Activated CD4-positive, CD25-positive, alpha-beta regulatory T cell (primary cell): ENCODE measurements around the gene ARHGAP15.

Experiments used
- DNase-seq, 4 experiments: peaks; one replicate each; lab custom pipeline; 2025; lab: John Stamatoyannopoulos, UW

Gene ARHGAP15

GRCh38 chr2:143399631-143400069, 270.4 kb downstream of the ARHGAP15 start:
- no peak for DNase-seq

GRCh38 chr2:143401861-143402260, 272.6 kb downstream of the ARHGAP15 start:
- DNase-seq = no peak

- DNase-seq = no peak
Observed at GRCh38 chr2:143402451-143402850, 273.2 kb downstream of the ARHGAP15 start.

- DNase-seq = no peak
Observed at GRCh38 chr2:143410082-143410897, 281.1 kb downstream of the ARHGAP15 start.

- DNase-seq = no peak
Observed at GRCh38 chr2:143415571-143415970, 286.4 kb downstream of the ARHGAP15 start.

DNA sequence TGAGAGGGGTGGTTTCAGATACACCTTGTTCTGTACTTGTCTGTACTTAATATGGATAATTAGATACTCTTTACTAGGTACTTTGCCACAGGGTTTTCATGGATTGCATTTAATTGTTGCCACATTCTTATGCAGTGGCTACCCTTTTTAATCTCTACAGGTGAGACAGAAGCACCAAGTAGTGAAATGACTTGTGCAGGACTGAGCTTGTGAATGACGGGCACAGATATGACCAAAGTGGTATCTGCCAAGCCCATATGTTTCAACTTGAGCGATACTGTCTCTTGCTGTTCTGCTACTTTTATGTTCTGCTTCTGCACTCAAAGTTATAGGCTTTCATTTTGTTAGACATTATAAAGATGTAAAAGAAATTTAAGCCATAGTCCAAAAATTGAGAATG, 288.2 kb downstream of the ARHGAP15 start:
- no peak for DNase-seq

GRCh38 chr2:143420313-143420712, 291.1 kb downstream of the ARHGAP15 start:
- DNase-seq = no peak

- no peak for DNase-seq
Observed at GRCh38 chr2:143422681-143423080, 293.5 kb downstream of the ARHGAP15 start.

DNA sequence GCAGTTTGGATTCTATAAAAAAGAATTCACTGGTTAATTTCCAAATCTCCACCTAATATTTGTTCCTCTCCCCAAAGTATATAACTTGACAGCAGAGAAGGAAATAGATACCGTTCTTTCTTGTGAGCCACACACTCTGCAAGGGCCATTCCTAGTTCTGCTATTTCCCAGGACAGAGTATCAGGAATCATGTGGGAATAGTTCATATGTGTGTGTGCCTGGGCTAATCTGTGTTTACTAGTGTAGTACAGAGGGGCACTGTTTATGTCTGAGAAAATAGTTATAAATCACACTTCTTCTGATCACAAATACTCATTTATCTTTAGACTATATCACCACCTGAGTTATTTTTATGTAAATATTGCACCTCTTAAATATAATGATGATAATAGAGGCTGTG, 296.7 kb downstream of the ARHGAP15 start:
- no peak for DNase-seq

DNA sequence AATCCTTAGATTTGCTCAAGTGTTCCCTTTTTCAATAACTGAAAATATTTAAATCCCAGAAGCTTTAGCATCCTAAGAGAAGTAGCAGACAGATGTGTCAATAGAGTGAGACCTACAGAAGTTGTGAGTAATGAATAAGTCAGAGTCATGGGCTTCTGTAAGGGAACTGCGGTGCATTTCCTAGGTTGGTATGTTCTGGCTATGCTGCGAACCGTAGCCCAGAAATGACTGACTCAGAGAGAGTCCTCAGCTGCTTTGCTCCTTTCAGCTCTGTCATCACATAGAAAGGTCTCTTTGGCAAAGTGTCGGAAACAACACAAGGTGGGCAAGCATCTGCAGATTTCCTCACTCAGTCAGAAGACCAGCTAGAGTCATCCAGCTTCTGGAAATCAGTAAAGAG, 297.1 kb downstream of the ARHGAP15 start:
- DNase-seq = no peak

DNA sequence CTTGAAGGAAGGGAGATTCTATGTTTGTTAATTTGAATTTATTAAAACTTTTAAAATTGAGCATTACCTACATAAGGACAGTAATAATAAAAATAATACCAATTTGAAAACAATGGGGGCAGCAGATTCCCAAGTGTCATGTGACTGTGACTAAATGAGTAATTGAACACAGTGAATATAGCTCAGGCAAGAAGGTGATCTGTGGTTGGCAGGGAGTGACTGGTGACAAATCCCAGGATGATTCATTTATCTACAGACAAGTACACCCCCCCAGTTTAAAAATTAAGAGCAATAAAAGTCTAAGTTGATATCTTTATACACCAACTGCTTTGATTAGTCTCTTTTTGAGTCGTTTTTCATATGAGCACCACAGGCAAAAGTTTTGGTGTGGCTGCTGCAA, 299.5 kb downstream of the ARHGAP15 start:
- no peak for DNase-seq

- DNase-seq = no peak
Observed at GRCh38 chr2:143429932-143430679, 300.9 kb downstream of the ARHGAP15 start.

- DNase-seq = no peak
Observed at GRCh38 chr2:143431316-143431715, 302.1 kb downstream of the ARHGAP15 start.

DNA sequence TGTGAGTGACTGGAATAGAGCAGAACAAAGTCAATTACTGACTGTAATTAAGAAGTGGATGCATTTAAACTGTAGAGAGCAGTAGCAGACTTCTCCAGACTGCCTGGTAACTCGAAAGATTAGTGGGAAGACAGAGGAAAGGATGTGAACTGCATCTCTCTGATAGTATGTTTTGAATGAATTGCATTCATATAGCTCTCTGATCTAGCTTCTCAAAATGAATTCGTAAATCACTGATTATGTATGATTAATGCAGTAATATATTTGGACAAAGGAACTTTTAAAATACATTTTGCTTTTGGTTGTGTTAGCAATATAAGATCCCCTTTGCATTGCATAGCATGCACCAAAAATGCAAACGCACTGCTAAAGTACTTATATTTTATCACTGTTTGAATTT, 304.0 kb downstream of the ARHGAP15 start:
- DNase-seq = no peak

GRCh38 chr2:143433840-143434239, 304.6 kb downstream of the ARHGAP15 start:
- no peak for DNase-seq

DNA sequence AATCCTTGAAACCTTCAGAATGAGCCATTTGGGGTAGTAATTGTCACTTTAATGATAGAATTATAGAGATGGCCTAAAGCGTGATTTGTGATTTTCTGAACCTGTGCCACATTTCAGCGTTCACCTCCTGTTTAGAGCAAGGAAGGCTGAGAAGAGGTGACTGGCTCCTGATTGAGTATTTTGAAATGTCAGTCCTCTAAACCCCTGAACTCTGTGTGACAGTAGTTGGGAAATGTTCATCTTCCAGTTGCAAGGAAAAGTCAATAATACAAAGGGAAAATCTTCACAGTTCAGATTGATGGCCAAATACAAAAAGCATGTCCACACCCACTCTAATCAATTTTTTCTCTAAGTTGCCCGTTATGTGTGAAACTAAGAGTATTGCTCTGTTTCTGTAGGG, 305.2 kb downstream of the ARHGAP15 start:
- no peak for DNase-seq

- no peak for DNase-seq
Observed at GRCh38 chr2:143435131-143435530, 305.9 kb downstream of the ARHGAP15 start.

DNA sequence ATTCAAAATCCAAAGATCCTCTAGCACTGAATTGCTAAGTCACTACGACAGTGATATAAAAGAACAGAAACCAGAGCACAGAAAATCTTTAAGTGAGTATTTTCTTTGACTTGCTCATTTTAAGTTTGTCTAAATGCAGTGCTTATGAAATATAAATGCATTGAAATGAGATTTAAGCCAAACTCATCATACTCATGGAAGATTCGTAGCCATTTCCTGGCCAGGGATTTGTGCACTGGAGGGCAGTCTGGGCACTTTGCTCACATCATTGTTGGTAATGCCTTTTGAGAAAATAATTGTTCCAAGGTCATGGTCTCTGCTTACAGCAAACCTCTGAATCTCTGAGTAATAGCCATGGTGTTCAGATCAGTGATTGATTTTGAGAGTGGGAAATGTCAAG, 307.7 kb downstream of the ARHGAP15 start:
- DNase-seq = no peak

- no peak for DNase-seq
Observed at GRCh38 chr2:143440411-143441012, 311.3 kb downstream of the ARHGAP15 start.

GRCh38 chr2:143442193-143442592, 313.0 kb downstream of the ARHGAP15 start:
- DNase-seq = no peak

GRCh38 chr2:143451642-143452281, 322.5 kb downstream of the ARHGAP15 start:
- DNase-seq = no peak

DNA sequence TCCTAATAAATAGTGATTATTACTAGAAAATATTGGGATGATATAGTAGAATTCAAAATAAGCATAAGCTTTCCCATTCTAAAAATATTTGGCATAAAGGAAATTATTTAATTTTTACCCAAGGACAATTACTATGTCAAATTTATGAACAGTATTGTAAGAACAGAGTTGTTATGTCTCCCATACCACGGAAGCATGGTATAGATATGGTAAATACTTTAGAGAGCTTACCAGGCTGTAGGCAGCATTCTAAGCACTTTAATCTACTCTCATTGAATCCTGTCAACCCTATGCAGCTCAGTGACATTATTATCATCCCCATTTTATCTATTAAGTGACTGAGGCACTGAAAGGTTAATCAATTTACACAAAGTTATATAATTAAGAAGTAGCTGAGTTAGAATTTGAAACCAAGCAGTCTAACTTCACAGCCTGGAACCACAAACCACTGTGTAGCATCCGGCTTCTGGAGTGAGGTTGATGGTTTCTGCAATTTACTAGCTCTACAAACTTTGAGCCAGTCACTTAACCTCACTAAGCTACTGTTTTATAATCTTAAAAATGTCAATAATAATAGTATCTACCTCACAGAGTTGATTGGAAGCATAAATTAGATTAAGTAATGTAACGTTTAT, 323.7 kb downstream of the ARHGAP15 start:
- no peak for DNase-seq
